ENCODE measurements around the gene CBX1.
"Not testable (repeated sequence)": the region's sequence is repeated elsewhere in the genome, so short reads cannot be mapped to it uniquely, and the experiment has no call there.

Gene CBX1

DNA sequence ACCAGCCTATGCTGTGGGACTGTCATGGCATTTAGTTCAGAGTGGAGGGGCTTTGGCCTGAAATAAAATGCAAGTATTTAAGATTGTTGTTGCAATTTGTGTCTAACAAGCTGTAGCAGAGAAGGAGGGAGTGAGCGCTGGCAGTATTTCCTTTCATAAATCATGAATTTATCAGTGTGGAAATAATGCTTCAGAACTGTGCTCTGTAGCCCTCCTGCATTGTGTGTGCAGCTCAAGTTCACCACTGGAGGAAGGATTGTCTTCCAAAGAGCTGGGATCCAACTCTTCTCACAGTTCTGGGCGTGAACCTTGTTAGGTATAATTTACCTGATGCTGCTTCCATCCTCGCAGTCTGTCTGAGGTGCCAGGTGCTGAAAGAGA, 21.4 kb upstream of the CBX1 start:
- DNase-seq, result no peak

GRCh38 chr17:48121923-48122664, 20.8 kb upstream of the CBX1 start:
- DNase-seq, result no peak

- DNase-seq, result no peak
Observed at GRCh38 chr17:48113201-48113676, 12.0 kb upstream of the CBX1 start.

- no peak for DNase-seq
Observed at GRCh38 chr17:48111937-48112241, 10.6 kb upstream of the CBX1 start.

- DNase-seq, result no peak
Observed at GRCh38 chr17:48110761-48111160, 9.5 kb upstream of the CBX1 start.

GRCh38 chr17:48107137-48108055, 6.1 kb upstream of the CBX1 start, which contains the start of gene SNX11:
Gene SNX11 (plus strand): TSS chr17:48107766. CDS start chr17:48112044, 4,278 bp downstream.
- peak; percentile 88 for DNase-seq

- no peak for DNase-seq
Observed at GRCh38 chr17:48106802-48107136, 5.5 kb upstream of the CBX1 start.

GRCh38 chr17:48104440-48104839, 3.2 kb upstream of the CBX1 start:
- no peak for DNase-seq

DNA sequence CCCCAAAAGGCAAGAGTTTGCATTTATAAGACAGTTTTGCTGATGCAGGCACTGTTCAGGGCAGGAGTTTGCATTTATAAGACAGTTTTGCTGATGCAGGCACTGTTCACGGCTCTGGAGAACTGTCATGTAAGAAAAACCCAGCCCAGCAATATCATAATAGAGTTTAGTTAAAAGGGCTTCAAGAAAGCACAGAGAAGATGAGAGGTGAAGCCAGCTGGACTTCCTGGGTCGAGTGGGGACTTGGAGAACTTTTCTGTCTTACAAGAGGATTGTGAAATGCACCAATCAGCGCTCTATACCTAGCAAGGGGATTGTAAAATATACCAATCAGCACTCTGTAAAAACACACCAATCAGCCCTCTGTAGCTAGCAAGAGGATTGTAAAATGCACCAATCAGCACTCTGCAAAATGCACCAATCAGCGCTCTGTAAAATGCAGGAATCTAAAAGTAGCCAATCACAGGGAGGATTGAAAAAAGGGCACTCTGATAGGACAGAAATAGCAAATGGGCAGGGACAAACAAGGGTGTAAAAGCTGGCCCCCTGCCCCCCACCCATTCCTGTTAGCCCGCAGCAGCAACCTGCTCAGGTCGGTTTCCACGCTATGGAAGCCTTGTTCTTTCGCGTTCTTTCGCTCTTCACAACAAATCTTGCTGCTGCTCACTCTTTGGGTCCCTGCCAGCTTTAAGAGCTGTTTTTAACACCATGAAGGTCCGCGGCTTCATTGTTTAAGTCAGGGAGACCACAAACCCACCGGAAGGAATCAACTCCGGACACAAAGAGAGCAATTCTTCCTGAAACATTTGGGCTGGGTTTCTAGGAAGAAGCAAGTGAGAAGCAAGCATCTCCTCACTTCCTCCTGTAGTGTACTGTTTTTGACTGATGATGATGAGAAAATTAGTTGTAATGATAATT, 1.8 kb upstream of the CBX1 start:
- no peak for DNase-seq

DNA sequence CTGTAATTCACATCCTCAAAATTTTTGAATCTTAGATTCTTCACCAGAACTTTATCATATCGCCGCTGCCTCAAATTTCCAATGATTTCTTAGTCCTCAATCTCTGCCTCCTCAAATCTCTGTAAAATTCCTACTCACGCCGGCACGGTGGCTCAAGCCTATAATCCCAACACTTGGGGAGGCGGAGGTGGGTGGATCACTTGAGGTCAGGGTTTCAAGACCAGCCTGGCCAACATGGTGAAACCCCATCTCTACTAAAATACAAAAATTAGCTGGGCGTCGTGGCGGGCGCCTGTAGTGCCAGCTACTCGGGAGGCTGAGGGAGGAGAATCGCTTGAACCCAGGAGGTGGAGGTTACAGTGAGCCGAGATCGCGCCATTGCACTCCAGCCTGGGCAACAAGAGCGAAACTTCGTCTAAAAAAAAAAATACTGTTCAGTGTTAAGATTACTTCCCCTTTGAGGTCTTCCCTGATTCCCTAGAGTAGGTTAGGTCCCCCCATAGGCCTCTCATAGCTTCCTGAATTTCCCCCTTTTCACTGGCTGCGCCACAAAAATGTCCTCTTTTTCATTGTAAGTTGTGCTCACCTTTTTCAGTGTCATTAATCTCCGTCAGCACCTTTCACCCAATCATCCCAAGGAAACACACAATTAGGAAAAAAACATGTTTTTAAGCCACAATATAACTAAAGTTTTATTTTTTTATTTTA, 919 bp upstream of the CBX1 start:
- DNase-seq, result no peak

DNA sequence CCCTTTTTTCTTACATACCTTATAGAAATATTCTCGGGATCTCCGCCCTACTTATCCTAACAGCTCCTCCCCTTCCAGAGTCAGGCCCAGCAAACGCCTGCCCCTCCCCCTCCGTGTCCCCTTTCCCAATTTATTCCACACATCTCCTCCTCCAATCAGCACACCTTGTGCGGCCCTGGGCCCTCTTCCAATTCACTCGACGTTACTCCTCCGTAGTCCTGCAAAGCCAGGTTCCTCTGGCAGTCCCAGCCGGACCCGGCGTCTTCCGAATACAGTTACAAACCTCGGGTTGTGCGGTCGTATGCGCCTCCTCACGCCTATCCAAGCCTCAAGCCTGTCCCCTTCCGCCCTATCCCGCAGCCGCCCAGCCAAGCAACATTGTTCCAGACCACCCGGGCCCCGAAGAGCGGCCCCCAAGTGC, 677 bp downstream of the CBX1 start:
- DNase-seq, result peak; percentile 75

DNA sequence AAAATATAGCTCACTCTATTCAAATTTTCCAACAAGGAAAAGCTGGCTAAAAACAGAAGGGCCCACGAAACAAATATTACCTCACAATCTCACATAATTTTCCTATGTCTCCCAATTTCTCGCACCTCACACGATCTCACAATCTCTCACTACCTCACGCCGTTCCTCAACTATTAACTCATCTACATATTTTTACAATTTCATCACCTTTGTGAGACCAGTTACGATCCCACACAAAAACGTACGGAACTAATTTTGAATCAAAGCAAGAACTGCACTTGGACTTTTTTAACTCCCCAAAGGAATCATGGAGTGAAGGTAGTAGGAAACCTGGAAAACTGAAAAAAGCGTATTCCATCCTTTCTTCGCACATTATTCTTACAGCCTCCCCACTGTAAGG, 1.1 kb downstream of the CBX1 start:
- peak; percentile 78 for DNase-seq

- no peak for DNase-seq
Observed at GRCh38 chr17:48095611-48096010, 5.7 kb downstream of the CBX1 start.

DNA sequence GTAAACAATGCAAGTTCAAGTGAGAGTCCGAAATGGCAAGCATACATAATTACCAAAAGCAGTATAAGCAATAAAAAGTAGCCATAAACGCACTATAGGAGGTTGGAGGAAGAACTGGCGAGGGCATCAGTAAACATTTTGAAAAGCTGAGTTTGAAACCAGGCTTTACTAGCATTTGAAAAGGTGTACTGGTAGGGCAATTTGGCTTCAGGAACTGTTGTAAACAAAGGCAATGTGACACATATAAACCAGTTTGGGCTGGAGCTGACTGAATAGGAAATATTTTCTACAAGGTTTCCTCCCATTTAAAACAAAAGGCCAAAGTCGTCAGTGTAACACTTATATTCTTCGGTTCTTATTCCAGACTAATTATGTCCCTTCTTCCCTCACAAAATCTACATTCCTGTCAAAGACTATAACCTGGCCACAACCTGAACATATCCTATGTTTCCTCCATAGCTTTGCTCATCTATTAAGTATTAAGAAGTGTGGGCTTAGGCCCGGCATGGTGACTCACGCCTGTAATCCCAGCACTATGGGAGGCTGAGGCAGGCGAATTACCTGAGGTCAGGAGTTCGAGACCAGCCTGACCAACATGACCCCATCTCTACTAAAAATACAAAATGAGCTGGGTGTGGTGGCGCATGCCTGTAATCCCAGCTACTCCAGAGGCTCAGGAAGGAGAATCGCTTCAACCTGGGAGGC, 7.8 kb downstream of the CBX1 start:
- DNase-seq, result no peak

DNA sequence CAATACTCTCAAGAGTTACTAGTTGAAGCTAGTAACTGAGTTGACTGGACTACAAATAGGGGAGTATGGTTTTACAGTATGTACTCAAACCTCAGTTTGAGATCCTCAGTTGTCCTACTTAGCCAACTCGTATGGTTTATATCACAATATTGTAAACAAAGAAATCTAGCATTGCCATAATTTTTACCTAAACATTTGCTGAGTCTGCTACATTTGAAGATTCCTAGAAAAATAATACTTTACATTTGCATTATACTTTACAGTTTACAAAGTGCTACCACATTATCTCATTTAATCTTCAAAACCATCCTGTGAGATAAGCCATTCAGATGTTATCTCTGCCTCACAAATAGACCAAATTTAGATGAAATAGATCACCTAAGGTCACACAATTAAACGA, 16.3 kb downstream of the CBX1 start:
- DNase-seq, result no peak

DNA sequence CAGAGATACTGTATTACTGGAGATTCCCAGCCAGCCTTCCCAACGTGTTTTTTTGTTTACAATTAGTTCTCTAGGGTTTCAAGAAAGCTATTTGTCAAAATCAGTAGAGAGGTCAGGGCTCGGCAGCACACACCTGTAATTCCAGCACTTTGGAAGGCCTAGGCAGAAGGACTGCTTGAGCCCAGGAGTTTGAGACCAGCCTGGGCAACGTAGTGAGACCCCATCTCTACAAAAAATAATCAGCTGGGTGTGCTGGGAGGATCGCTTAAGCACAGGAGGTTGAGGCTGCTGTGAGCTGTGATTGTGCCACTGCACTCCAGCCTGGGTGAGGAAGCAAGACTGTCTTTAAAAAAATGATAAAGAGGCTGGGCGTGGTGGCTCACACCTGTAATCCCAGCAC, 19.4 kb downstream of the CBX1 start:
- no peak for DNase-seq

- DNase-seq, result not testable (repeated sequence)
Observed at GRCh38 chr17:48077152-48077551, 24.1 kb downstream of the CBX1 start.

GRCh38 chr17:48074322-48075081, 26.8 kb downstream of the CBX1 start:
- DNase-seq, result peak; percentile 77

- DNase-seq, result not testable (repeated sequence)
Observed at GRCh38 chr17:48073566-48074094, 27.6 kb downstream of the CBX1 start.

GRCh38 chr17:48072811-48073210, 28.5 kb downstream of the CBX1 start:
- DNase-seq, result not testable (repeated sequence)

DNA sequence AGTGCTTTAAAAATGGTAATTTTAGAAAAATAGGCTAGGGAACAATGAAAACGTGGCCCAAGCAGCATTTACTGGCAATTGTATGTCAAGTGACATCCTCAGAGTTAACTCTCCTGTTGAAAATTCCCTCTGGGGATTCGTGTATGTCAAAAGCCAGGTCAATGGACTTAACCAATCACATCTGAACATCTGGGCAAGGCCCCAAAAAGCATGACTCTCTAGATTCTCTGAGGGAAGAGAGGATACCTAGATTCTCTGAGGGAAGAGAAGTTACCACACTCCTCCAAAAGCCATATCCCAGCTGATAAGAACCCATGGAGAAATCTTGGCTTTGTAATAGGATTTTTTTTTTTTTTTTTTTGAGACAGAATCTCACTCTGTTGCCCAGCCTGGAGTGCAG, 29.6 kb downstream of the CBX1 start:
- DNase-seq, result no peak
